Activated CD8-positive, alpha-beta memory T cell treated with anti-CD3 and anti-CD28 coated beads, Interleukin-2, amount 50 U/mL, for 4 hours (primary cell): ENCODE measurements around the gene CYP27A1.

Experiments
- DNase-seq: peaks from one replicate; pipeline ENCODE4 v3.0.0-alpha.2; 2020

The CYP27A1 gene

DNA sequence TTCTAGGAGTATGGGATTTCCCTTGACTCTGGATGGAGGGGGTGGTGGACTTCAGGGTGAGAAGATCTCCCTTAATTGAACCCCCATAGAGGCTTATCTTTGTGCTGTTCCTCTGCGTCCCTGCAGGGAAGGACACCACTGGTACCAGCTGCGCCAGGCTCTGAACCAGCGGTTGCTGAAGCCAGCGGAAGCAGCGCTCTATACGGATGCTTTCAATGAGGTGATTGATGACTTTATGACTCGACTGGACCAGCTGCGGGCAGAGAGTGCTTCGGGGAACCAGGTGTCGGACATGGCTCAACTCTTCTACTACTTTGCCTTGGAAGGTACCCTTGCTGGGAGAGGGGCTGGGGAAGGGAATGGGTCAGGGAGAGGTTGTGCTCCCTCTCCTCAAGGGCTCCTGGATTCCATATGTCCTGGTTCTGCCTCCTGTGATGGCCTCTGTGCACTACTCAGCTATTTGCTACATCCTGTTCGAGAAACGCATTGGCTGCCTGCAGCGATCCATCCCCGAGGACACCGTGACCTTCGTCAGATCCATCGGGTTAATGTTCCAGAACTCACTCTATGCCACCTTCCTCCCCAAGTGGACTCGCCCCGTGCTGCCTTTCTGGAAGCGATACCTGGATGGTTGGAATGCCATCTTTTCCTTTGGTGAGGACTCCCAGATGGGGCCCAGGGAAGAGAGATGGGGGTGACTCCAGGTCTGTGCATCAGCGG, 30.3 kb downstream of the CYP27A1 start:
- no peak for DNase-seq

DNA sequence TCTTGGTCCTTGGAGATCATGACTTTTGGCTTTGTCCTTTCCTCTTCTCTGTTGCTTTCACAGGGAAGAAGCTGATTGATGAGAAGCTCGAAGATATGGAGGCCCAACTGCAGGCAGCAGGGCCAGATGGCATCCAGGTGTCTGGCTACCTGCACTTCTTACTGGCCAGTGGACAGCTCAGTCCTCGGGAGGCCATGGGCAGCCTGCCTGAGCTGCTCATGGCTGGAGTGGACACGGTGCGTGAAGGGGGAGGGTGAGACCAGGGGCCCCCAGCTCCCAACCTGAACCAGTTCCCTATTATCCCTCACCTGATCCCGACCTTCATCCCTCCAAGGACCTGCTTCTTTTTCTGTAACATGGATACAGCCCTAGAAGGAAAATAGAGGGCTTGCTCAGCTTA, 30.9 kb downstream of the CYP27A1 start:
- DNase-seq: no peak

DNA sequence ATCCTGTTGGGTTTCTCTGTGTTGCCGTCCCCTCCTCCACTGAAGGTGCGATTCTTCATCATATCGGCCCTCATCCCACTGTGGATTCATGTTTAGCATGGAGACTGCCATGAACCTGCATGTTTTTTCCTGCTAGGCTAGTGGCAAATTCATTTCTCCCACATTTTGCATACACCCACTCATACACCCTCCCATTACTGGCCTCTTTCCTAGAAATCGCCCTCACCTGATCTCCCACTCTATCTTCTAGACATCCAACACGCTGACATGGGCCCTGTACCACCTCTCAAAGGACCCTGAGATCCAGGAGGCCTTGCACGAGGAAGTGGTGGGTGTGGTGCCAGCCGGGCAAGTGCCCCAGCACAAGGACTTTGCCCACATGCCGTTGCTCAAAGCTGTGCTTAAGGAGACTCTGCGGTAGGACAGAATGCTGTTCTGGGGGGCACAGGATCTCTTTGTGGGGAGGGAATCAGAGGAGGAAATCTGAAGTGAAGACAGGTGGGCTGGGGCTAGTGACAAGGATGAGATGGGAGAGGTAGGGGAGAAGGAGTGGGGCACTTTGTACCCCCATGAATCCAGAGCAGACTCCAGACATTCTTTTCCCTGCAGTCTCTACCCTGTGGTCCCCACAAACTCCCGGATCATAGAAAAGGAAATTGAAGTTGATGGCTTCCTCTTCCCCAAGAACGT, 32.0 kb downstream of the CYP27A1 start:
- DNase-seq: no peak

DNA sequence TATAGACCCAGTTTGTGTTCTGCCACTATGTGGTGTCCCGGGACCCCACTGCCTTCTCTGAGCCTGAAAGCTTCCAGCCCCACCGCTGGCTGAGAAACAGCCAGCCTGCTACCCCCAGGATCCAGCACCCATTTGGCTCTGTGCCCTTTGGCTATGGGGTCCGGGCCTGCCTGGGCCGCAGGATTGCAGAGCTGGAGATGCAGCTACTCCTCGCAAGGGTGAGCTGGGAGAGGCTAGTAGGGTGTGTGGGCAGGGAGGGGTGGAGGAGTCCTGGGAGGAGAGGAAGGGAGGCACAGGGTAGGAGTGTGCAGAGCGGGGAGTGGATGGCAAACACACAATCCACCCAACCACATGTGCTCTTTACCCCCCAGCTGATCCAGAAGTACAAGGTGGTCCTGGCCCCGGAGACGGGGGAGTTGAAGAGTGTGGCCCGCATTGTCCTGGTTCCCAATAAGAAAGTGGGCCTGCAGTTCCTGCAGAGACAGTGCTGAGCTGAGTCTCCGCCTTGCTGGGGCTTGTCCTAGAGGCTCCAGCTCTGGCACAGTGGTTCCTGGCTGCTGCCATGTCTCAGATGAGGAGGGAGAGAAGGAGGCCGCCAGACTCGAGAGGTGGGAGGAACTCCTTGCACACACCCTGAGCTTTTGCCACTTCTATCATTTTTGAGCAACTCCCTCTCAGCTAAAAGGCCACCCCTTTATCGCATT, 32.7 kb downstream of the CYP27A1 start:
- no peak for DNase-seq

DNA sequence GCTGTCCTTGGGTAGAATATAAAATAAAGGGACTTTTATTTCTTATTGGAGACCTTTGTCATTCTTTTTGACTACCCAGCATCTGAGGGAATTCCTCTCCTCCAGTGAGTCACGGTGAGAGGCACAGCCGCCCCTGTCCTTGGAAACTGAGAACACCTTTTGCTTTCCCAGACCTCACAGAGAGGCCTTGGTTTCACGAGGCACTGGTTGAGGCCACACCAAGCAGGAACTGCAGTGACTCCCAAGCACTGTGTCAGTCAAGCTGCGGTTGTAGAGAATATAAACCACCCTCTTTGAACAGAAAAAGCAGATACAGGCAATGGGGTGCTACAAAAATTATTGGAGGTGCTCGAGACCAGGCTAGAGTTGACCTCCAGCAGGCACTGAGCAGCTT, 33.3 kb downstream of the CYP27A1 start:
- DNase-seq: no peak

DNA sequence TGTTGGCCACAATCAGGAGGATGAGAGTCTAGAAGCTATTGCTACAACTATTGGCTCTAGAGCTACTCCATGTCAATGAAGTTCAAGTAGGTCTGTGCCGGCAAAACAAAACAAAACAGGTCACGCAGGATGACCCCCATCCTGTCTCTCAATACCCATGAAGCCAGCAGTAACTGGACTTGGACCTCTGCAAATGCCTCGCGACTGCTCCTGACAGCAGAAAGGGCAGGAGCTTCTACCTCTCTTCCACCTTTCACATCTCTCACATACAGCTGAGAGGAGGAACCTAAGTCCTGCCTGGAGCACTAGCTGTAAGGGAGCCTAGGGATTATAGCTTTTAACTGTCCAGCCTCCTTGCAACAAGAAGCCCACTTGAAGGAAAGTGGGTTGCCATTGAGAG, 33.7 kb downstream of the CYP27A1 start:
- DNase-seq: no peak

DNA sequence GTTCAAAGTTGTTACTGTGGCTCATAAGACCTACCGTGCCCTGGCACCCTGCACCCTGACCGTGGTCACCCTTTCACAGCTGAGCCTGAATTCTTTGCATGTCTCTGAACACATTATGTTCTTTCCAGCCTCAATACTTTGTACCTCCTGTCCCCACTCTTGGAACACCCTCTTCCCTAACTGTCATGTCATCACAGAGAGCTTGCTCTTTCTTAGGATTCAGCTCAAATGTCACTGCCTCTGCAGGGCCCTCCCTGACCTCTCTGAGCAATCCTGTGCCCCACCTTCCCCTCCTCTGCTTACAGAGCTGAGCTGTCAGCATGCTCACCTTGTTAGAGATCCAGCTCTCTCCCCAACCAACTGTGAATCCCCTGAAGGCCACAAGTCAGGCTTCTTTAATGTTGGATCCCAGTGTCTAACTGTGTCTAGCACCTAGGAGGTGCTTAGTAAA, 34.6 kb downstream of the CYP27A1 start:
- no peak for DNase-seq

DNA sequence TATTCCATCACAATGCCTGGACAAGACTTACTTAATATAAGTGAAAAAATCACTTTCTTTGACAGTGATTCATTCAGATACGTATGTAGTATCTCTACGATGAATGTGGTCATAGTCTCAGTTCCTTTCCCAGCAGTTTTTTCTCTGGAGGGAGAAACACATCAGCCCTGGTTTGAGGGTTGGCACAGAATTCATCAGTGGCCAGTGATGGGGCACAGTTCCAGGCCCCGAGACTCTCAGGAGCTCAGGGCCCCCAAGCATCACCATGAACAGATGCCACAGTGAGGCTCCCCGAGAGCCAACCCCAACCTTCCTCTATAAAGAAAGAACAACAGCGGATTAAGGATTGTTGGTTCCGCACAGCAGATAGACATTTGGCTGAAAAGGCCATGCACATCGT, 37.1 kb downstream of the CYP27A1 start:
- DNase-seq: no peak

DNA sequence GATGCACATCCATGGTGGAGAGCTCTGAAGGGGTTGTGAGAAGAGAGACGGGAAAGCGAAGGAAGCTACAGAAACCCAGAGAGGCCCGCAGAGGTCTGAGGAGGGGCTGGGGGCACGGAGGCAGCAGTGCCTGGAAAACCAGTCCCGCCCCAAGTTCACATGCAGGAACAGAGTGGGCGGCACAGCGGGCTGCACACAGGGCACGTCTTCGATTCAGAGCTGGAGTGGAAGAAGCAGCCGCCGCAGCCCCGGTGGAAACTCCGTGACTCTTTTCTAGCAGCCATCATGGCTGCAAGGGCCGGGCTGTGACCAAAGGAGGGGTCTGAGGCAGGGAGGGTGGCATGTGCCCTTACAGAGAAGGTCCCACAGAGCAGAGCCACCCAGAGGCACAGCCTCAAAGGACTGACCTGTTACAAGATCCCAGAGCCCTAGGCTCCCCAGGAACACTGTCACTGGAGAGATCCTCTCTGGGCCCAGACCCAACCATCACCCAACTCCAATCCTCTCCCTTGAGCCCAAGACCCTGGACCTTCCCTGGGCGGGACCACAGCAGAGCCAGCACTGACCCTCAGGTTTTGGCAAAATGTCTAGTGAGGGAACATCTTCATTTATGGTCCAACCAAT, 38.9 kb downstream of the CYP27A1 start:
- no peak for DNase-seq

DNA sequence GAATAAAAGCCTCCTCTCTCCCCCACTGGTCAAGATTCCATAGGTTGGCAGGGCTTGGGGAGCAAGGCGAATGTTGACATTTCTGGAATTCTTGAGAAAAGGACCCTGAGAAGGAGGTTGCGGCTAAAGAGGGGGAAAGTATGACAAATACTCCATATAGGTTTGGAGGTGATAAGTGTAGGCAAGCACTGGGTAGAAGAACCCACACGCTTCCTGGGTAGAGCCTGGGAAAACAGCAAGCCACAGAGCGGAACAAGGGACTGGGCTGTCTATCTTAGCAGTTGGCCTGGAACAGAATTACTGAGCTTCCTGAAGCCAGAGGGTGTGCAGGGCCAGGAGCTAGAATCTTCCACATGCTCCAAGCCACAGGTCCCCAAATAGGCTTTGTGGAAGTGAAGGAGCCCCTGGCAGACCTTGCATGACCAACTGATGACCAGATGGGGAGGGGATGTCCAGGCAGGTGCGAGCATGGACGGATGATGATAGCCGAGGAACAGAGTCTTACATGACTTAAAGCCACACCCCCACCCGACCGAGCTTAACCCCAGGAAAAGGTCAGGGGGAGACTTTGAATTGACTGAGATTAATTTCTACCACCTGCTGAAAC, 39.8 kb downstream of the CYP27A1 start:
- DNase-seq: no peak

DNA sequence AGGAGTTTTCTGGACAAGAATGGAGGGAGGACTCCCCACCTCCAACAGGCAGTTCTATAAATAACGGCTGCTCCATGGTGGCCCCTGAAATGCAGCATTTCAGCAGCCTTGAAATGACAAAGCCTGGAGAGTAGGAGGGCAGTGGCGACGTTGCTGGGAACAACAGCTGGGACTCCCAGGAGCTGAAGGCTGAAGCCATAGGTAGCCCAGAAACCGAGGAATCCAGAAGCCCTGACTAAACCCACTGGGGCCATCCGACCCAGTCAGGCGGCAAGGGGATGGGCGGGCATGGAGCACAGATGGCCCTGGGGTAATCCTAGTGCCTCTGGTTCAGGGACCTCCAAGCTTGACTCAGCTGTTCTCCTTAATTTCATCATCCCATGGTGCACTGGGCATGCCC, 40.7 kb downstream of the CYP27A1 start:
- DNase-seq: no peak

DNA sequence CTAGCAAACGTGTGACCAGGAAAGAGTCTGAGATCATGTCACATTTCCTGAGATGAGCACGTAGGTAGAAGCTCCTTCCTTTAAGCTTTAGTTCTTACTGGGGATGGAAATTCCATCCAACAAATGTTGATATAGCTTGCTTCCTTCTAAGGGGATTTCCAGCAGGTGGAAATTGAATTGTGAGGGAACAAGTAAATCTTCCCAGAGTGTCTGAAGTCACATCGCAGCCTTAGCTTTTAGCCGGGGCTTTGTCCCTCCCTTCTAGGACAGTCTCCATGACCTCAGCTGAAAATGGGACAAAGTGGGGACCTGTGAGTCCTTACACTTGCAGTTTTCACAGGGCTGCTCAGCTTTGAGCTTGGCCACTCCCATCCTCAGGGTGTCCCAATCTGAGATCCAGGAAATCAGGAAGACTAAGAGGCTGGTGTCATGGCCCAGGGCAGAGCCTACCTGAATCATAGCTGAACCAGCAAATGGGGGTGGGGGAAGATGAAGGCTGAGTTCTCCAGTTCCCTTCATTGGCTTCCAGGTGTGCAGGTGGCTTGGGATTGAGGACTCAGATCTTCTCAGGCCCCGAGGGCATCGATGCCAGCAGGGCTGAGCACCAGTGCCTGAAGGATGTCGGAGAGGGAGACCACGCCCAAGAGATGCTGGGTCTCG, 41.4 kb downstream of the CYP27A1 start:
- no peak for DNase-seq

DNA sequence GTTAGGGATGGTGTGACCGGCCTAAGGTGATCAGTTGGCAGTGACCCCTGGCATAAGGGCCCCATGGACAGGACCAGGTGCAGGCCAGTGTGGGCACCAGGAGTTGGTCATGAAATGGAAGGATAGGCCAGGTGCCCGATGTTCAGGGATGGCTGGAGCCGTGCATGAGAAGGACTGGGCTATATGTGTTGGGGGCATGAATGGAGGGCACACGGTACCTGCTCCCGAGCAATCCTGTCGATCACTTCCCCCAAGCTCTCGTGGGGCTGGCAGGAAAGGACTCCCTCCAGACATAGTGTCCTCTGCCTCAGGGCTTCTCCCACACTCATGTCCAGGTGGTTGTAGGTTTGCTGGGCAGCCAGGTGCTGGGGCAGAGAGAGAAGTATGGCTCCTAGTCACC, 42.1 kb downstream of the CYP27A1 start:
- DNase-seq: no peak

DNA sequence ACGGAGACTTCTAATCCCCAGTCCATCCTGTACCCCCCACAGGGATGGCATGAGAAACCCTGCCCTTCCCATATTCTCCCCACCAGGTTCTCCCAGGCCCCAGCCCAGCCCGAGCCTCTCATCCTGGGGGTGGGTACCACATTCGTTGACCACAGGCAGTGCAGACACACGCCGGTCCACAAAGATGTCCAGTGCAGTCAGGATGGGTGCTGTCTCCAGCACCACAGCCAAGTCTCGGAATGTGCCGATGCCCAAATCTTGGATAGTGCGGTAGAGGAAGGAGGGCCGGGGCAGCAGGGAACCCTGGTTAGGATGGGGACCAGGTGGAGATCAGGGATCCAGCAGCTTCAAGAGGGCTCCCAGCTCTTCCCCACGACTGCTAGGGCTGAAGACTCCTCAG, 44.8 kb downstream of the CYP27A1 start:
- no peak for DNase-seq

DNA sequence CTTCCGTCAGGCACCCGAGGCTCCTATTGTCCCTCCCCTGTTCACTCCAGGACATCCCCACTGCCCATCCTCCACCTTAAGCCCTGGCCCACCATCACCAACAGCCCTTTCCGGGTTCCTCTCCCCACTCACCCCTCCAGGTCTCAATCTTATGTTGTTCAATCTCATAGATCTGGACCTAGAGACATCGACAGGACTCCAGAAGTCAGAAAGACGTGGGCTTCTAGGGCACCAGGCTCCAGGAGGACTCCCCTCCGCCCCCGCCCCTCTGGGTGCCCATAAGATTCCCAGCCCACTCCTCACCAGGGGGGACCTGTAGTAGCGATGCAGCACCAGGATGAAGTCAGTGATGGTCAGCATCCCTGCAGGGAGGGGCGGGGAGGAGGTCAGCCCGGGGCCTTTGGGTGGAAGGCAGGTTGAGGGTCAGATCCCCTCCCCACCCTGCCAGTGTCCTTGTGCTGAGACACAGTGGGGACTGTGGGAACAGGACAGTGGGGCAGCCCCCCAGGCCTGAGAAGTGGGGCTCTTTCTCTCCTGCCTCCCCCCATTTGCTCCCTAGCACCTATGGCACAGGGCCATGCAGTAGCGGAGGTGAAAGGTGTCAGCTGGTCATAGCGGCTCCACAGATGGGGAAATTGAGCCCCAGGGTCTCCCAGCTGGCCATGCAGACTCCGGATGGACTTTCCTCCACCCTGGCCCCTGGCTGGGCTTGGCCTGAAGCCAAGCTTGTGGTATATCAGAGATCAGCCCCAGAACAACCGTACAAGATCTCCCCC, 45.9 kb downstream of the CYP27A1 start:
- no peak for DNase-seq

DNA sequence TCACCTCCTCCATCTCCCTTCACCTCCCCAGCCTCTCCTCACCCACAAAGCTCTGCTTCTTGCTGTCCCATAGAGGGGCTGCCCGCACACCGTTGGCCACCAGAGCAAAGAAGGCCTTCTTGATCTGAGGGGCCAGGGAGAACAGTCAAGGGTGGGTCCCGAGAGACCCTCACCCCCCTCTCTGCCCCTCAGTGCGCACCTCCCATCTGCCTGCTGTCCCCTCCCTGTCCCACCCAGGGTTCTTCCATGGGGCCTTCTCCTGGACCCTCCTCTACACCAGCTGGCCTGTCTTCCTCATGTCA, 46.5 kb downstream of the CYP27A1 start:
- DNase-seq: no peak

DNA sequence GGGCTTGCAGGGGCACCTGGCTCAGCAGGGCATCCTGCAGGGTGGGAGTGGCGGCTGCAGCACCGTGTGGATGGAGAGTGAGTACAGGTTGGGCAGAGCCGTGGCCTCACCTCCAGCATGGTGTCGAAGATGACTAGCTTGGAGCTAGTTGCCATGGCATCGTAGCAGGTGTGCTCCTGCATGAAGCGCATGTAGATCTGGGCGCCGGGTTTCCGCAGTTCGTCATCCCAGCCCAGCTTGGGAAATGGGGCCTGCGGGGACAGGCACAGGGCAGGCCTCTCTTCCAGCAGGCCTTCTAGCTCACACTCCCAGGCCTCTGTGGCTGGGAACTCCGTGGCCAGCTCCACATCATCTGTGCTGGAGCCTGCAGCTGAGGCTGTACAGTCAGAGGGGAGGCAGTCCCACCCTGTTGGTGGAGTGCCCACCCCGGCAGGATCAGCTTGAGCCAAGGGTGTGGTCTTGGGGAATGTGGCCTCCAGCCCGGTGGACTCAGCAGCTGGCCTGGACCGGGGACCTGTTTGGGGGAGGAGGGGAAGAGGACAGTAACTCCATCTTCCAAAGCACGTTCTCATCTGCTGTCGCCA, 48.0 kb downstream of the CYP27A1 start:
- DNase-seq: no peak

DNA sequence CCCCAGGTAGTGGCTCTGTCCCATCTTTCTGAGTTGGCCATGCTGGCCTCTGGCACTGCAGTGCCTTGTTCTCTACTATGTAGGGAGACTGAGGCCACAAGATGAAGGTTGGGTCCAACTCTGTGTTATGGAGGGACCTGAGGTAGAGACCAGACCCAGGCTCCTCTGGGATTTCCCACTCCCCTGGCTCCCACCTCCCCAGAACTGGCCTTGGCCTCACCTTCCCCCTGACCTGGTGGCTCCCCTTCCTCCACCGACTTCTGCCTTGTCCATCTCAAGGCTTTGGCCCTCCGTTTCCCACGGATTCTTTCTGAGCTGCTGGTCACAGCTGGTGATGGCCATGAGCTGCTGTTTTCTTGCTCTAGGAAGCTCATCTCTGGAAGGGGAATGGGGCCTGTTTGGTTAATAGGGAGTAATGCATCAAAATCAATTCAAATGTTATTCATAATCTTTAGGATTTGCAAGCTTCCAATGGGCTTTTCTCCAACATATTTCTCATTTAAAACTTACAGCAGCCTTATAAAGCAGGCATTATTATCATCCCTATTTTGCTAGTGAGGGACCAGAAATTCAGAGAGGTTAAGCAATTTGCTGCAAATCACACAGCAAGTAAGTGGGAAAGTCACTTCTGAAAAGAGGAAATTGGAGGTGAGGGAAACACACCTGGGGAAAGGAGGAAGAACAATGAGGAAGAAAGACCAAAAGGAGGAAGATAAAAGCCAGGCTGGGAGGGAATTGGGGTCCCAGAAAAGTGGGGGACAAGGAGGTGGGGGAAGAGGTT, 48.8 kb downstream of the CYP27A1 start:
- DNase-seq: no peak

DNA sequence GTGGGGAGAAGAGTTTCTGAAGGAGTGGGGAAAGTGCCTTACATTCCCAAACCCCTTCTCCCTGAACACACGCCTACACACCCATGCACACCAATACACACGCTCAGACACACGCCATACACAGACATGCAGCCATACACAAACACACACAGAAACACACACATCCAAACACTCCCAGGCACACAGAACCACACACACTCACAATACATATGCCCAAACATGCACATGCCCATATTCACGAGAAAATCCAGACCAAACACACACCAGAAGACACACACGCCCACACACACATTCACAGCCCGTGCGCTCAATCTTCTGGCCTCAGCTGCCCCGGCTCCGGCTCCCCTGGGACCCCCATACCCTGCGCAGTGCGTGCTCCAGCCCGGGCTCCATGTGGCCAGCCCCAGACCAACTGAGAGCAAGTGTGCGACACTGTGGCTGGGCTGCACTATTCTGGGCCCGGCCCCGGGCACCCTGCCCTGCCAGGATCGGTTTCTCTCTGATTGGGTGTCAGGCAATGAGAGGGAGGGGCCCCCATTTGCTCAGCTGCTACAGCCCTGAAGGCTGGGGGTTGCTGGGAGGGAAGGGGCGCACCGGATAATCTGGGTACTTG, 49.5 kb downstream of the CYP27A1 start, which contains the start of gene PRKAG3:
TSS of gene PRKAG3 (minus strand) at position 426 of the 613 bp plus-strand sequence.
- DNase-seq: no peak

DNA sequence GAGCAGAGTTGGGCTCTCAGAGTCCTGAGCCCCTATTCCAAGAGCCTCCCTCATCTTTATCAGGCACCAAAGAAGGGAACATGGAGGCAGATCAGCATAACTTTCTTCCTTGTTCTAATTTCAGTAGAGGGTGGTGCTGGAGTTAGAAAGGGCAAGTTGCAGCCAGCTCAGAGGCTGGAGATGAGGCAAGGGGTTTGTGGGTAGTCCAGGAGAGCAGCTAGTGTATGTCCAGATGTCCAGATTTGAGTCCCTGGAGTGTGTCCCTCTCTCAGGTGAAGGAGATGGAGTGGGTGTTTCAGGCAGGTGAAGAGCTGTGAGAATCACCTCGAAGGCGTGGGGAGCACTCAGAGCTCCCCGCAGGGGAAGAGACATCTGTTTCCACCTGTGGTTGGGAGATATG, 50.1 kb downstream of the CYP27A1 start:
- no peak for DNase-seq
